ENCODE measurements around the gene MMP25. TPM values are rescaled to one million over a fixed set of nuclear protein-coding genes. Genes with fewer than 3 reads are reported as not detected.

MMP25 gene
- 1.9 TPM for polyA plus RNA-seq (ENCODE audit: insufficient read length)

- no peak for DNase-seq (ENCODE audit: low read depth)
Measured at GRCh38 chr16:3045758-3046640, at the start of gene MMP25. Gene MMP25, plus strand, starts transcription at chr16:3046561. Its CDS starts 357 bp downstream, at chr16:3046918.

- no peak for DNase-seq (ENCODE audit: low read depth)
Measured at GRCh38 chr16:2999929-3000328, 46.4 kb upstream of the MMP25 start.

- DNase-seq (ENCODE audit: low read depth): no peak
Measured at GRCh38 chr16:3000540-3000939, 45.8 kb upstream of the MMP25 start.

- no peak for DNase-seq (ENCODE audit: low read depth)
Measured at GRCh38 chr16:3001316-3001715, 45.0 kb upstream of the MMP25 start.

- peak; percentile 85 for DNase-seq (ENCODE audit: low read depth)
Measured at GRCh38 chr16:3003582-3004270, 42.6 kb upstream of the MMP25 start.

GRCh38 chr16:3004319-3004718 is 42.0 kb upstream of the MMP25 start:
- DNase-seq (ENCODE audit: low read depth): no peak

GRCh38 chr16:3004781-3005284 is 41.5 kb upstream of the MMP25 start:
- no peak for DNase-seq (ENCODE audit: low read depth)

GRCh38 chr16:3007059-3007956 is 39.1 kb upstream of the MMP25 start:
- DNase-seq (ENCODE audit: low read depth): no peak

GRCh38 chr16:3007957-3008689 is 38.2 kb upstream of the MMP25 start:
- no peak for DNase-seq (ENCODE audit: low read depth)

GRCh38 chr16:3008690-3009037 is 37.7 kb upstream of the MMP25 start:
- no peak for DNase-seq (ENCODE audit: low read depth)

- no peak for DNase-seq (ENCODE audit: low read depth)
Measured at GRCh38 chr16:3009568-3010390, 36.6 kb upstream of the MMP25 start.

- DNase-seq (ENCODE audit: low read depth): no peak
Measured at GRCh38 chr16:3010510-3010909, 35.9 kb upstream of the MMP25 start.

- no peak for DNase-seq (ENCODE audit: low read depth)
Measured at GRCh38 chr16:3012246-3012645, 34.1 kb upstream of the MMP25 start.

GRCh38 chr16:3012828-3013420 is 33.4 kb upstream of the MMP25 start, which contains the start of gene CLDN9:
Gene CLDN9, plus strand, starts transcription at chr16:3012923. Its CDS starts 440 bp downstream, at chr16:3013363.
- DNase-seq (ENCODE audit: low read depth): no peak

- DNase-seq (ENCODE audit: low read depth): no peak
Measured at GRCh38 chr16:3013491-3013951, 32.8 kb upstream of the MMP25 start.

- no peak for DNase-seq (ENCODE audit: low read depth)
Measured at GRCh38 chr16:3013998-3014690, 32.2 kb upstream of the MMP25 start.

GRCh38 chr16:3014971-3015370 is 31.4 kb upstream of the MMP25 start:
- DNase-seq (ENCODE audit: low read depth): no peak

GRCh38 chr16:3015865-3016521 is 30.4 kb upstream of the MMP25 start:
- DNase-seq (ENCODE audit: low read depth): no peak
